ENCODE results near the gene RRH.

- TF ChIP-seq EZH2 (IDR thresholded peaks at IDR 0.05; ENCODE audit: low read length): no peak
- no peak for TF ChIP-seq CTCF (optimal IDR thresholded peaks at IDR 0.05 in 1 of 3, IDR thresholded peaks at IDR 0.05 in 1 of 3, conservative IDR thresholded peaks at IDR 0.05 in 1 of 3; ENCODE audit: extremely low read depth in 1 of 3, insufficient read depth in 2 of 3, low read length in 3 of 3)
These were observed 7.2 kb upstream of the RRH start for GRCh38 chr4:109820563-109820962.

All from keratinocyte (primary cell).